Measurements from ENCODE around the gene ATRAID. TPM values are rescaled to one million over a fixed set of nuclear protein-coding genes. Genes with fewer than 3 reads are reported as not detected.

Gene ATRAID
- total RNA-seq, 2 donors from 2014 or later = 80.7 to 83.4 TPM

GRCh38 chr2:27220091-27220490 is 8.2 kb downstream of the ATRAID start:
- no peak overlapping the region for H3K4me3 ChIP-seq
- DNase-seq = no peak
- intact Hi-C loops (cut with DNase I) = no loop called here

GRCh38 chr2:27221166-27221565 is 9.3 kb downstream of the ATRAID start:
- no peaks in the 10 kb centered on the region for H3K4me1 ChIP-seq
- peaks cover 12% of the 10 kb centered on the region for H3K36me3 ChIP-seq
- H3K27me3 ChIP-seq = no peaks in the 10 kb centered on the region
- no peak overlapping the region for H3K4me3 ChIP-seq
- no peak overlapping the region for H3K9ac ChIP-seq (ENCODE audit: low read depth in 2 of 2, low read length in 2 of 2)
- intact Hi-C loops (cut with DNase I) = no loop called here
- no peaks in the 10 kb centered on the region for H3K9me3 ChIP-seq
- TF ChIP-seq CTCF (IDR thresholded peaks at IDR 0.05) = no peak
- no peak for DNase-seq
- H3K27ac ChIP-seq = no peak overlapping the region

More at GRCh38 chr2:27220091-27220490, 8.2 kb downstream of the ATRAID start:
- no peaks in the 10 kb centered on the region for H3K27me3 ChIP-seq
- no peak for TF ChIP-seq CTCF (IDR thresholded peaks at IDR 0.05)
- no peaks in the 10 kb centered on the region for H3K4me1 ChIP-seq
- no peak overlapping the region for H3K9ac ChIP-seq (ENCODE audit: low read depth in 2 of 2, low read length in 2 of 2)
- no peak overlapping the region for H3K27ac ChIP-seq
- no peaks in the 10 kb centered on the region for H3K9me3 ChIP-seq
- peaks cover 5% of the 10 kb centered on the region for H3K36me3 ChIP-seq

GRCh38 chr2:27222407-27222806 is 10.6 kb downstream of the ATRAID start:
- DNase-seq = no peak
- Histone ChIP-seq H3K27ac (no peak overlapping the region), H3K4me3 (no peak overlapping the region), H3K27me3 (no peaks in the 10 kb centered on the region), H3K9ac (ENCODE audit: low read depth in 2 of 2, low read length in 2 of 2) (no peak overlapping the region), H3K9me3 (no peaks in the 10 kb centered on the region), H3K36me3 (peaks cover 19% of the 10 kb centered on the region), H3K4me1 (no peaks in the 10 kb centered on the region)
- intact Hi-C loops (cut with DNase I) = no loop called here
- no peak for TF ChIP-seq CTCF (IDR thresholded peaks at IDR 0.05)

DNA sequence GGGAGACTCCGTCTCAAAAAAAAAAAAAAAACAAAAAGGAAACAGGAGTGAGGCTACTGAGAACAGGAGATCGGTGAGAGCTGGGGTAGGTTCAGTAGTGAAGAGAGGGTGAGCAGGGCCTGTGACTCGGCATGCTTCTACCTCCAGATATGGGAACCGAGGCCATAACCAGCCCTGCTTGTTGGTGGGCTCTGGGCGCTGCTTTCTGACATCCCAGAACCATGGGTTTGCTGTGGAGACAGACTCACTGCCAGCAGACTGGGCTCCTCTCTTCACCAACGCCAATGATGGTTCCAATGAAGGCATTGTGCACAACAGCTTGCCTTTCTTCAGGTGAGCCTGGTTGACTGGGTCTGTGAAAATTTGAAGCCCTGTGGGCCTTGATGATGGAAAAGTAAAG is 11.6 kb downstream of the ATRAID start:
- Histone ChIP-seq H3K27ac (no peak overlapping the region), H3K4me1 (no peaks in the 10 kb centered on the region), H3K36me3 (peaks cover 19% of the 10 kb centered on the region), H3K9me3 (no peaks in the 10 kb centered on the region), H3K4me3 (no peak overlapping the region), H3K27me3 (no peaks in the 10 kb centered on the region), H3K9ac (ENCODE audit: low read depth in 2 of 2, low read length in 2 of 2) (no peak overlapping the region)
- no peak for DNase-seq
- no peak for TF ChIP-seq CTCF (IDR thresholded peaks at IDR 0.05)
- intact Hi-C loops (cut with DNase I) = no loop called here

DNA sequence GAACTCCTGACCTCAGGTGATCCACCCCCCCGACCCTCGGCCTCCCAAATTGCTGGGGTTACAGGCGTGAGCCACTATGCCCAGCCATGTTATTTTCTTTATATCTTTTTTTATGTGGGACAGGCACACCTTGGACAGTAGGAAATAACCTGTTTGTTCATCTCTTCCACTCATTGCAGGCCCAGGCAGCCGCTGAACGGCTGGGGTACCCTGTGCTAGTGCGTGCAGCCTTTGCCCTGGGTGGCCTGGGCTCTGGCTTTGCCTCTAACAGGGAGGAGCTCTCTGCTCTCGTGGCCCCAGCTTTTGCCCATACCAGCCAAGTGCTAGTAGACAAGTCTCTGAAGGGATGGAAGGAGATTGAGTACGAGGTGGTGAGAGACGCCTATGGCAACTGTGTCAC is 13.7 kb downstream of the ATRAID start:
- DNase-seq = no peak
- Histone ChIP-seq H3K4me1 (no peaks in the 10 kb centered on the region), H3K27ac (no peak overlapping the region), H3K9me3 (no peaks in the 10 kb centered on the region), H3K36me3 (peaks cover 19% of the 10 kb centered on the region), H3K9ac (ENCODE audit: low read depth in 2 of 2, low read length in 2 of 2) (no peak overlapping the region), H3K27me3 (no peaks in the 10 kb centered on the region), H3K4me3 (no peak overlapping the region)
- no peak for TF ChIP-seq CTCF (IDR thresholded peaks at IDR 0.05)
- intact Hi-C loops (cut with DNase I) = no loop called here

DNA sequence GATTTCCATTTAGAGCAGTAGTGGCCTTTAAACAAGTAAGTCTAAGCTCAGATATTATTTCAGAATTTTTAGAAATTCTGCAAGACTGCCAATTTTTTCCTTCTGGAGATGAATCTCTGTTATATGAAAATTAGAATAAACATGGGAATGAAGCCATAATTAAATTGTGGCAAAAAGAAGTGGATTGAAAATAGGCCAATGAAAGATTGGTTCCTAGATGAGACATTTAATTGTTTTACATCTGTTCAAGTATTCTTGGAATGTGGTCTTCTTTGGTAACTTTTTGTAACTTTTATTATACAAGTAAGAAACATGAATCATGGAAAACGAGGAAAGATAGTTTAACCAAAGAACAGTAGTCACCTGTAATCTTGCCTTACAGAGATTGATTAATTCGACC is 15.7 kb downstream of the ATRAID start:
- no peak for DNase-seq

More for the DNA sequence above, 15.7 kb downstream of the ATRAID start:
- Histone ChIP-seq H3K9me3 (no peaks in the 10 kb centered on the region), H3K27me3 (no peaks in the 10 kb centered on the region), H3K4me3 (no peak overlapping the region), H3K27ac (no peak overlapping the region), H3K36me3 (peaks cover 19% of the 10 kb centered on the region), H3K4me1 (no peaks in the 10 kb centered on the region), H3K9ac (ENCODE audit: low read depth in 2 of 2, low read length in 2 of 2) (no peak overlapping the region)
- no peak for TF ChIP-seq CTCF (IDR thresholded peaks at IDR 0.05)
- intact Hi-C loops (cut with DNase I) = no loop called here

All from colonic mucosa (tissue), 4 donors.